K562 (cell line): ENCODE measurements around the gene CLDN24. TPM values are rescaled to one million over a fixed set of nuclear protein-coding genes. Genes with fewer than 3 reads are reported as not detected.

ENCODE experiments used
- ATAC-seq: fragments of 200-7000 bp; cut with Tn5 transposase; 3 replicates; pipeline ENCODE4 v1.9.1; 2020; ENCODE audit warnings: moderate library complexity
- BruUV-seq: library from RNA; stranded (reverse); fragments of 400-500 nt; replicated peaks from 2 replicates; lab custom pipeline; 2021; lab: Mats Ljungman, UMichigan
- CTCF ChIA-PET: fragments of 300-600 bp; formaldehyde crosslinking; extraction: SDS; loops from one replicate; lab custom pipeline; 2021; ENCODE audit warnings: low intra/inter-chr PET ratio; lab: Yijun Ruan, JAX
- POLR2A ChIA-PET: fragments of 300-600, 350-650 bp; sonication (Branson Sonifier 250); formaldehyde crosslinking; extraction: SDS; loops from one replicate; lab custom pipeline; 2021; ENCODE audit warnings: antibody characterized with exemption, inconsistent platforms; lab: Yijun Ruan, JAX
- DNase-seq, 4 experiments: peaks; one replicate each; pipeline versions ENCODE4 v3.0.0 to v3.0.0-alpha.2; 2011 to 2018; ENCODE audit warnings: low spot score in 3 of 4, mixed read lengths in 3 of 4; ENCODE audit errors: extremely low read depth in 1 of 4
- FAIRE-seq: peaks from 2 replicates; lab custom pipeline; 2011; peaks lifted over from hg19 to GRCh38; lab: Jason Lieb, UNC
- H2AFZ ChIP-seq: 2 replicates; pipeline ENCODE4 v1.6.0; 2011; ENCODE audit warnings: low read depth, low read length, control low read depth, inconsistent platforms
- H3K27ac ChIP-seq: fragments of 200-600 bp; 3 replicates; pipeline ENCODE4 v1.8.0; 2011; ENCODE audit warnings: low read depth, mild to moderate bottlenecking, control low read depth, inconsistent platforms, low read length, moderate library complexity, mixed read lengths; ENCODE audit errors: extremely low read depth
- H3K27me3 ChIP-seq, 2 experiments: fragments of 300-600 bp in 1 of 2; 2 replicates in 1 of 2; 3 replicates in 1 of 2; pipeline versions ENCODE4 v1.6.0 to v1.8.0; 2011; ENCODE audit warnings: inconsistent platforms in 2 of 2, low read length in 2 of 2, mild to moderate bottlenecking in 1 of 2, mixed read lengths in 1 of 2, moderate library complexity in 1 of 2; ENCODE audit not compliant: control insufficient read depth in 2 of 2, insufficient read depth in 2 of 2
- H3K36me3 ChIP-seq: fragments of 300-600 bp; 3 replicates; pipeline ENCODE4 v1.8.0; 2011; ENCODE audit warnings: mild to moderate bottlenecking, low read length, inconsistent platforms; ENCODE audit not compliant: control insufficient read depth, insufficient read depth
- H3K4me1 ChIP-seq, 2 experiments: fragments of 200-600 bp in 1 of 2; replicated peaks in 1 of 2; 2 replicates in 1 of 2; 3 replicates in 1 of 2; pipeline versions ENCODE4 v1.5.1 to v1.8.0; 2011; ENCODE audit warnings: inconsistent platforms in 2 of 2, low read length in 2 of 2, mild to moderate bottlenecking in 1 of 2, mixed read lengths in 1 of 2, moderate library complexity in 1 of 2; ENCODE audit not compliant: control insufficient read depth in 2 of 2, insufficient read depth in 2 of 2
- H3K4me2 ChIP-seq: 2 replicates; pipeline ENCODE4 v1.6.1; 2011; ENCODE audit warnings: low read length, control low read depth, inconsistent platforms, mixed read lengths; ENCODE audit not compliant: insufficient read depth
- H3K4me3 ChIP-seq: fragments of 200-600 bp; sonication (generic), shearing (Covaris generic); 2 replicates; pipeline ENCODE4 v1.5.1; 2016; ENCODE audit warnings: control low read depth, inconsistent platforms
- H3K79me2 ChIP-seq: fragments of 200-600 bp; 3 replicates; pipeline ENCODE4 v1.8.0; 2011; ENCODE audit warnings: low read length, inconsistent platforms; ENCODE audit not compliant: control insufficient read depth, insufficient read depth
- H3K9ac ChIP-seq, 2 experiments: 2 replicates each; pipeline versions ENCODE4 v1.6.0 to v1.6.1; 2011; ENCODE audit warnings: low read depth in 2 of 2, low read length in 2 of 2, control low read depth in 1 of 2, inconsistent platforms in 1 of 2, mild to moderate bottlenecking in 1 of 2, mixed read lengths in 1 of 2; ENCODE audit not compliant: insufficient read depth in 1 of 2
- H3K9me1 ChIP-seq: one replicate; pipeline ENCODE4 v1.6.0; 2011; ENCODE audit warnings: inconsistent platforms, mild to moderate bottlenecking, low read length, moderate library complexity; ENCODE audit not compliant: control insufficient read depth, insufficient read depth
- H3K9me3 ChIP-seq: replicated peaks from 2 replicates; pipeline ENCODE4 v1.5.1; 2011; ENCODE audit warnings: low read depth, low read length, inconsistent platforms; ENCODE audit not compliant: control insufficient read depth, insufficient read depth
- H4K20me1 ChIP-seq: replicated peaks from 2 replicates; pipeline ENCODE4 v1.6.1; 2011; ENCODE audit warnings: low read length, inconsistent platforms, mixed read lengths; ENCODE audit not compliant: control insufficient read depth, insufficient read depth
- WGBS: fragments of 100-300 bp; shearing (Covaris generic); methylation state at CpG from one replicate; pipeline ENCODE4 v1.1.6; 2016; ENCODE audit warnings: low coverage, mixed read lengths; ENCODE audit not compliant: insufficient coverage; ENCODE audit errors: missing lambda C conversion rate; 5-methylcytosine and 5-hydroxymethylcytosine counted together
- in situ Hi-C: fragments of 300-500 bp; cut with MboI; formaldehyde crosslinking; loops from 4 replicates; pipeline ENCODE4 v1.15.0; 2018; ENCODE audit warnings: inconsistent platforms, mixed read lengths
- intact Hi-C: fragments of 100-400 bp; cut with micrococcal nuclease; formaldehyde crosslinking; loops from 2 replicates; pipeline ENCODE4 v1.14.2; 2022
- polyA plus RNA-seq, 8 experiments: library from polyadenylated mRNA; depleted of rRNA in 4 of 8; stranded (reverse) in 5 of 8; unstranded in 3 of 8; fragments of >200 nt; fragmentation: Nextera tagmentation in 2 of 8; fragmentation: Illumina TruSeq in 1 of 8; extraction: Ambion mirVana in 2 of 8; extraction: Trizol in 1 of 8; gene quantifications; 2 replicates each; pipeline versions ENCODE4 v1.2.1 to v1.2.3, GENCODE V29; 2011 to 2014; ENCODE audit warnings: inconsistent platforms in 1 of 8, missing spikeins in 1 of 8
- total RNA-seq, 7 experiments: library from RNA; depleted of rRNA in 6 of 7; stranded (reverse); fragments of >200 nt in 6 of 7; fragmentation: Illumina TruSeq in 2 of 7; extraction: Trizol in 2 of 7; gene quantifications; 2 replicates each; pipeline versions ENCODE4 v1.2.1 to v1.2.3, GENCODE V29; 2011 to 2021; ENCODE audit warnings: low replicate concordance in 1 of 7
- TF ChIP-seq, protein P1 (sequence below), 2 experiments: fragments of 450-650 bp; conservative IDR thresholded peaks; 2 replicates each; pipeline ENCODE4 v1.6.1; 2017; ENCODE audit warnings: mild to moderate bottlenecking in 2 of 2, moderate library complexity in 2 of 2
- TF ChIP-seq, protein P2 (sequence below), 3 experiments: fragments of 200-800 bp in 1 of 3; fragments of 250-450 bp in 1 of 3; fragments of 450-650 bp in 1 of 3; sonication (Bioruptor Pico) in 1 of 3; sonication (Bioruptor generic) in 1 of 3; formaldehyde crosslinking in 1 of 3; IDR thresholded peaks; 2 replicates each; pipeline versions ENCODE4 v1.6.1 to v1.8.0; 2016 to 2022; ENCODE audit warnings: mild to moderate bottlenecking in 2 of 3, missing genetic modification characterization in 2 of 3, missing compliant biosample characterization in 1 of 3, moderate library complexity in 1 of 3
- TF ChIP-seq, protein P3 (sequence below): sonication (generic); formaldehyde crosslinking; IDR thresholded peaks from 2 replicates; pipeline ENCODE4 v1.8.0; 2022; ENCODE audit warnings: missing genetic modification reagents, mild to moderate bottlenecking, moderate library complexity, borderline replicate concordance

The CLDN24 gene
- total and polyA plus RNA-seq, 9 of the 15 experiments (the other 6 are each of a cell fraction or from before 2014, with no cell fraction given): not detected

DNA sequence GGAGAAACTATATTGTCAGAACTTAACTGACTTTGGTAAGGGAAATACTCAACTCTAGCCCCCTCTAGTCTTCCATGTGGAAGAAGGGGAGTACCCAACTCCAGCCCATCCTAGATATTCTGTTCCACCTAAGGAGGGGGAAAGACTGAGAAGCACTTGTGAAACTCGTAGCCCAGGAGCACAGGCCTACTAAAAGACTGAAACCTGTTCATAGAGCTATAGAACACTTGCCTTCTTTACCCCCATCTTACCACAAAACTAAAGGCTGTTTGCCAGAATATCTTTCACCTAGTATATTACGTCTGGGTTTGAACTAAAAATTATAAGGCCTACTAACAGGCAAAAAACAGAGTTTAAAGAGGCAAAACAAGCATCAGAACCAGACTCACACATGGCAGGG, 17.7 kb downstream of the CLDN24 start:
- CTCF ChIA-PET: no interaction called here
- TF ChIP-seq, protein P1, sequence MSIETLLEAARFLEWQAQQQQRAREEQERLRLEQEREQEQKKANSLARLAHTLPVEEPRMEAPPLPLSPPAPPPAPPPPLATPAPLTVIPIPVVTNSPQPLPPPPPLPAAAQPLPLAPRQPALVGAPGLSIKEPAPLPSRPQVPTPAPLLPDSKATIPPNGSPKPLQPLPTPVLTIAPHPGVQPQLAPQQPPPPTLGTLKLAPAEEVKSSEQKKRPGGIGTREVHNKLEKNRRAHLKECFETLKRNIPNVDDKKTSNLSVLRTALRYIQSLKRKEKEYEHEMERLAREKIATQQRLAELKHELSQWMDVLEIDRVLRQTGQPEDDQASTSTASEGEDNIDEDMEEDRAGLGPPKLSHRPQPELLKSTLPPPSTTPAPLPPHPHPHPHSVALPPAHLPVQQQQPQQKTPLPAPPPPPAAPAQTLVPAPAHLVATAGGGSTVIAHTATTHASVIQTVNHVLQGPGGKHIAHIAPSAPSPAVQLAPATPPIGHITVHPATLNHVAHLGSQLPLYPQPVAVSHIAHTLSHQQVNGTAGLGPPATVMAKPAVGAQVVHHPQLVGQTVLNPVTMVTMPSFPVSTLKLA (conservative IDR thresholded peaks at IDR 0.05): no peak
- H3K27ac ChIP-seq: no peak overlapping the region
- no peaks in the 10 kb centered on the region for H3K4me1 ChIP-seq
- intact Hi-C loops (no loop called here), in situ Hi-C loops (no loop called here)
- WGBS: 79% methylated on average over 2 of the region's 2 CpGs
- DNase-seq (no peak), ATAC-seq (no peak), FAIRE-seq (no peak)
- no peaks in the 10 kb centered on the region for H3K27me3 ChIP-seq
- no TSS peak for BruUV-seq
- no peak overlapping the region for H3K4me3 ChIP-seq
- no peaks in the 10 kb centered on the region for H4K20me1 ChIP-seq
- H3K36me3 ChIP-seq: no peaks in the 10 kb centered on the region
- H3K9me3 ChIP-seq: no peaks in the 10 kb centered on the region
- H3K9me1 ChIP-seq: no peaks in the 10 kb centered on the region
- no peak overlapping the region for H2AFZ ChIP-seq
- POLR2A ChIA-PET: no interaction called here
- no peak overlapping the region for H3K4me2 ChIP-seq
- no peaks in the 10 kb centered on the region for H3K79me2 ChIP-seq
- H3K9ac ChIP-seq: no peak overlapping the region

DNA sequence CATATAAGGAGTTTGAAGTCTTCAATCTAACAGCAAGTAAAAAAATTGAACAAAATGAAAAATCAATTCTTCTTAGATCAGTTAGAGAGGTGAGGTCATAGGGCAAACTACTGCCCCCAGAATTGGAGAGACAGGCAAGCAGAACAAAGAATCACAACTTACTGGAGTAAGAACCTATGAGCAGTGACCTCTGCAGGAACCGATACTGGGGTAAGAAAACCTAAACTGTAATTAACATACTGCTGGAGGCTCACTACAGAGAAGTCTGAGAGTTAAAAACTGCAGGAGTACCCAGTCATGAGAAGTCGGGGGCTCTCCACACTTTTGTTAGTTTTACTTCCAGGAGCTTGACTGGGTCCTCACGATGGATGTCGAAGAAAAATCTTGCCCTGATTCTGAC, 18.2 kb downstream of the CLDN24 start:
- ChIA-PET POLR2A (no interaction called here), CTCF (no interaction called here)
- H3K4me1 ChIP-seq: no peaks in the 10 kb centered on the region
- DNase-seq (no peak), FAIRE-seq (no peak), ATAC-seq (no peak)
- H3K9me3 ChIP-seq: no peaks in the 10 kb centered on the region
- no peak overlapping the region for H3K4me2 ChIP-seq
- H3K36me3 ChIP-seq: no peaks in the 10 kb centered on the region
- TF ChIP-seq, protein P2, sequence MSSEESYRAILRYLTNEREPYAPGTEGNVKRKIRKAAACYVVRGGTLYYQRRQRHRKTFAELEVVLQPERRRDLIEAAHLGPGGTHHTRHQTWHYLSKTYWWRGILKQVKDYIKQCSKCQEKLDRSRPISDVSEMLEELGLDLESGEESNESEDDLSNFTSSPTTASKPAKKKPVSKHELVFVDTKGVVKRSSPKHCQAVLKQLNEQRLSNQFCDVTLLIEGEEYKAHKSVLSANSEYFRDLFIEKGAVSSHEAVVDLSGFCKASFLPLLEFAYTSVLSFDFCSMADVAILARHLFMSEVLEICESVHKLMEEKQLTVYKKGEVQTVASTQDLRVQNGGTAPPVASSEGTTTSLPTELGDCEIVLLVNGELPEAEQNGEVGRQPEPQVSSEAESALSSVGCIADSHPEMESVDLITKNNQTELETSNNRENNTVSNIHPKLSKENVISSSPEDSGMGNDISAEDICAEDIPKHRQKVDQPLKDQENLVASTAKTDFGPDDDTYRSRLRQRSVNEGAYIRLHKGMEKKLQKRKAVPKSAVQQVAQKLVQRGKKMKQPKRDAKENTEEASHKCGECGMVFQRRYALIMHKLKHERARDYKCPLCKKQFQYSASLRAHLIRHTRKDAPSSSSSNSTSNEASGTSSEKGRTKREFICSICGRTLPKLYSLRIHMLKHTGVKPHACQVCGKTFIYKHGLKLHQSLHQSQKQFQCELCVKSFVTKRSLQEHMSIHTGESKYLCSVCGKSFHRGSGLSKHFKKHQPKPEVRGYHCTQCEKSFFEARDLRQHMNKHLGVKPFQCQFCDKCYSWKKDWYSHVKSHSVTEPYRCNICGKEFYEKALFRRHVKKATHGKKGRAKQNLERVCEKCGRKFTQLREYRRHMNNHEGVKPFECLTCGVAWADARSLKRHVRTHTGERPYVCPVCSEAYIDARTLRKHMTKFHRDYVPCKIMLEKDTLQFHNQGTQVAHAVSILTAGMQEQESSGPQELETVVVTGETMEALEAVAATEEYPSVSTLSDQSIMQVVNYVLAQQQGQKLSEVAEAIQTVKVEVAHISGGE (CRISPR knock-in tag; IDR thresholded peaks at IDR 0.05): no peak
- TF ChIP-seq, protein P3, sequence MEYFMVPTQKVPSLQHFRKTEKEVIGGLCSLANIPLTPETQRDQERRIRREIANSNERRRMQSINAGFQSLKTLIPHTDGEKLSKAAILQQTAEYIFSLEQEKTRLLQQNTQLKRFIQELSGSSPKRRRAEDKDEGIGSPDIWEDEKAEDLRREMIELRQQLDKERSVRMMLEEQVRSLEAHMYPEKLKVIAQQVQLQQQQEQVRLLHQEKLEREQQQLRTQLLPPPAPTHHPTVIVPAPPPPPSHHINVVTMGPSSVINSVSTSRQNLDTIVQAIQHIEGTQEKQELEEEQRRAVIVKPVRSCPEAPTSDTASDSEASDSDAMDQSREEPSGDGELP (CRISPR knock-in tag): no peak
- H3K79me2 ChIP-seq: no peaks in the 10 kb centered on the region
- no TSS peak for BruUV-seq
- H3K9me1 ChIP-seq: no peaks in the 10 kb centered on the region
- H3K27ac ChIP-seq: no peak overlapping the region
- no peaks in the 10 kb centered on the region for H3K27me3 ChIP-seq
- in situ Hi-C loops (no loop called here), intact Hi-C loops (no loop called here)
- 68% methylated on average over 4 of the region's 4 CpGs for WGBS
- no peak overlapping the region for H3K4me3 ChIP-seq
- no peak overlapping the region for H3K9ac ChIP-seq
- no peak overlapping the region for H2AFZ ChIP-seq
- H4K20me1 ChIP-seq: no peaks in the 10 kb centered on the region
